HG02870 (cell line): ENCODE data around the gene PALS1.

Source experiments
- ATAC-seq: cut with Tn5 transposase; IDR thresholded peaks from one replicate; pipeline ENCODE4 v1.9.1; 2021; ENCODE audit warnings: mild to moderate bottlenecking, moderate library complexity; ENCODE audit not compliant: unreplicated experiment

Gene PALS1

DNA sequence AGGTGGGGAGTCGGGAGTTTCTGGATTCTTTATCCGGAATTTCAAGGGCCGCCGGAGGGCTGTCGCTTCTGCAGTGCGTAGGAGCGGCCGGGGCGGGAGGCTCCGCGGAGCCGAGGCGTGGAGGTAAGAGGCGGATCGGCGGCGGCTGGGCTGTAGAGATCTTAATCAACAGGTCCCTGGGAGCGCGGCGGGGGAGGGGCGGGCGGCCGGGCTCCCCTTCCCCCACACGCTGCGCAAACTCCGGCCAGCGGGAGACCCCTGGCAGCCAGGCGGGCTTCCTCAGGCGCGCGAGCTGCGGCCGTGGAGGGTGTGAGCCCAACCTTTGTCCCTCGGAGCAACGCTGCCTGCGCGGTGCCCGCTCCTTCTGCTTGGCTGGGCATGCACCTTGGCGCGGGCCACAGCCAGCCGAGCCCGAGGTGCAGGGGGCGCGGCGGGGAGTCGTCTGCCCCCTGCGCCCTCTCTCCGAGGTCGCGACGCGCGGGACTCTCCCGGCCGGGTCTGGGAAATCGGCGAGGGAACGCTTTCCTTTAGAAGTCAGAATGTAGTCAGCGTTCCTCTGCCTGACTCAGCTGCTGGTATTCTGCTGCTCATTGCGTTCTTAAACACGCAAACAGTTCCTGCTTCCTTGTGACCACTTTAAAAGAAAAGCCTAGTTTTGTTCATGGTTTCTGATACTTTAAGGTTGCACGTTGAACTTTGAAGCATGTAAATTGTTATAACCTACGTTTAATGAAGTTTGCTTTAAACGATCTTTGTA, at the start of gene PALS1:
Gene PALS1, plus strand, starts transcription at position 25 of the 757 bp plus-strand sequence. CDS start 37,736 bp downstream, outside the sequence.
- ATAC-seq, result peak; percentile 41

DNA sequence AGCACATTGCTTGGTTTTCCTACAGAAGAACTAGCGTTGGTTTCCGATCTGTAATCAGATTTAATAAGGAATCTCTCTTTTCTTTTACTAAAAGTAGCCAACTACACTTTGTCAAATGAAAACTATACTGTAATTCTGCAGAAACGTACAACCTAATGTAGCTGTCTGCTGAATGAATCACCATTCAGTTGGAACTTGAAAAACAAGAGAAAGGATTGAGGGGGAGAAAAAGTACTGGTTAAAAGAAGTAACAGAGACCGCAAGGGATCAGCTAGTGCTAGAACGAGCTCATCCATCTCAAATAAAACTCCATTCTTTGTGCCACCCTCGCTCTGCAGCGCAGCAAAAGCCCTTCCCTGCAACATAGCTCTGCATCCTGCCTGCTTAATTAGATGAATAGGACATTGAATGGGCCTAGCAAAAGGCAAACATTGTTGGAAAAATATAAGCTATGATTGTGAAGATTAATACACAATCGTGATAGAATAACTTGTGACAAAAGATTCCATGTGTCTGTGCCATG, 49.4 kb upstream of the PALS1 start:
- ATAC-seq, result no peak

- no peak for ATAC-seq
Observed at GRCh38 chr14:67192366-67192765, 48.9 kb upstream of the PALS1 start.

- ATAC-seq, result no peak
Observed at GRCh38 chr14:67195279-67195678, 46.0 kb upstream of the PALS1 start.

DNA sequence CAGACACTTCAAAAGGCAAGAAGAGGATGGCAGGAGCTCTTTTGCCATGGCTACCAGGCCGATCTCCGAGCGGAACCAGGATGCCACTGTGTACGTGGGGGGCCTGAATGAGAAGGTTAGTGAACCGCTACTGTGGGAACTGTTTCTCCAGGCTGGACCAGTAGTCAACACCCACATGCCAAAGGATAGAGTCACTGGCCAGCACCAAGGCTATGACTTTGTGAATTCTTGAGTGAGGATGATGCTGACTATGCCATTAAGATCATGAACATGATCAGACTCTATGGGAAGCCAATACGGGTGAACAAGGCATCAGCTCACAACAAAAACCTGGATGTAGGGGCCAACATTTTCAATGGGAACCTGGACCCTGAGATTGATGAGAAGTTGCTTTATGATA, 42.2 kb upstream of the PALS1 start:
- no peak for ATAC-seq

- ATAC-seq, result no peak
Observed at GRCh38 chr14:67207810-67208209, 33.4 kb upstream of the PALS1 start.

DNA sequence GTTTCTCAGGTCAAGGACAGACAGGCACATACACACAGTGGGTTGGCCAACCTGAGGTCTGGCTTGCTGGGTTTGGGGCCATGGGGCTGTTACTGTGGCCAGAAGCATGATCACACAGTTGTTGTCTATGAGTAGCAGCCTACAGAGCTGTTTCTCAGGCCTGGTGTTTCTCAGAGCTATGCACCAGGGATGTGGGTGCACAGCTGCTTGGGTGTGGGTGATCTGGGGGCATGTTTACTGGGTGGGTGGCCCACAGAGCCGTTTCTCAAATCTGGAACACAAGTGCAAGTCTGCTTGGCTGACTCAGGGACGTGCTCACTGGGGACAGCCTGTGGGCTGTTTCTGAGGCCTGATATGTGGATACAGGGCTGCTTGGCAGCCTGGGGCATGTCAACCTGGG, 23.1 kb upstream of the PALS1 start:
- no peak for ATAC-seq

GRCh38 chr14:67221248-67221981, 19.8 kb upstream of the PALS1 start:
- no peak for ATAC-seq

DNA sequence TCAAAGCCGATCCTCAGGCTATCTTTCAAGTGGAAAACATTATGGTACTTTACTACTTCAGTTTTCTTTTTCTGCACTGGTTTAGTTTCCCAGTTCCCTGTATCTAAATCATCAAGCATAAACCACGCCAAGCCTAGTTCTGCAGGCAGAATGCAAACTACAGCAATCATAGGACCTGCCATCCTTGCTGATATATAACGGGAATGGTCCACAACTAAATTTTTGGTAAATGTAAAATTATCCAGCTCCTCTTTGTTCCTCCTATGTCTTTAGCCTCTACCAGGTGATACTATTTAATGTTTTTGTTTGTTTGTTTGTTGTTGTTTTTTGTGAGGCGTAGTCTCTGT, 19.3 kb upstream of the PALS1 start:
- no peak for ATAC-seq

GRCh38 chr14:67225523-67225922, 15.7 kb upstream of the PALS1 start:
- ATAC-seq, result no peak

DNA sequence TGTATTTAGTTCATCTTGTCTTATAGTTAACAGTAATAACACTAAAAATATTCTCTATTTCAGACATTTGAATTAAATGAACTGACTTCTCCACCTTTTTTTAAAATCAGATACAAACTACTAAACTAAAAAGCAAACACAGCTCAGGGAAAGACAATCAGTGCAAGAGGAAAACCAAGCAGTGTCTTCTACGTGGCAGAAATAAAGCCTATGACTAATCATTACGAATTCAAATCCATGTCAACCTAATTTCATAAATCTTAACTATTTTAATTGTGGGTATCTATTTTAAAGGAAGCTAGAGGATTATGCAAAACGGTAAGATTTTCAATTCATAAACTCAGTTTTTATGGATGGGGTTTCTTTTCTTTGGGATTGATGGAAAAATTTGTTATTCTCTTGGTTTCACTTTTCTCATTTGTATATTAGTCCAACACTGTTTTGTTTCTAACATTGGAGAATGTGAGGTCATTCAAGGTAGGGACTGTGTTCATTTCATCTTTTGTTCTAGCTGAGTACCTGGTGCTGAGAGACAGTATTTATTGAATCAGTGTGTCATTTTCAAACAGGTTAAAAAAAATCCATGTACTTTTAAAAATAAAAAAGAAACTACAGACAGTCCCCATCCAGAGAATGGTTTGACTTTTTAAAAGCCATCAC, 12.8 kb upstream of the PALS1 start:
- ATAC-seq, result no peak

GRCh38 chr14:67232066-67232465, 9.2 kb upstream of the PALS1 start:
- no peak for ATAC-seq

GRCh38 chr14:67232621-67233020, 8.6 kb upstream of the PALS1 start:
- ATAC-seq, result no peak

- ATAC-seq, result no peak
Observed at GRCh38 chr14:67237591-67237990, 3.6 kb upstream of the PALS1 start.

DNA sequence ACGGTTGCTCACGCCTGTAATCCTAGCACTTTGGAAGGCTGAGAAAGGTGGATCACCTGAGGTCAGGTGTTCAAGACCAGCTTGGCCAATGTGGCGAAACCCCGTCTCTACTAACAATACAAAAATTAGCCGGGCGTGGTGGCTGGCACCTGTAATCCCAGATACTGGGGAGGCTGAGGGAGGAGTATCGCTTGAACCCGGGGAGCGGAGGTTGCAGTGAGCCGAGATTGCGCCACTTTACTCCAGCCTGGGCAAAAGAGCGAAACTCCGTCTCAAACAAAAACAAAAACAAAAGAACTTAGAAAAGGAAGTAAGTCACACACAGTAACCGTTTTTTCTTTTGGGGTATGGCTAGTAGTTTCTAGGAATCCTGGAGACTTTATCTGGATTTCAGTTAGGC, 1.7 kb upstream of the PALS1 start:
- no peak for ATAC-seq

DNA sequence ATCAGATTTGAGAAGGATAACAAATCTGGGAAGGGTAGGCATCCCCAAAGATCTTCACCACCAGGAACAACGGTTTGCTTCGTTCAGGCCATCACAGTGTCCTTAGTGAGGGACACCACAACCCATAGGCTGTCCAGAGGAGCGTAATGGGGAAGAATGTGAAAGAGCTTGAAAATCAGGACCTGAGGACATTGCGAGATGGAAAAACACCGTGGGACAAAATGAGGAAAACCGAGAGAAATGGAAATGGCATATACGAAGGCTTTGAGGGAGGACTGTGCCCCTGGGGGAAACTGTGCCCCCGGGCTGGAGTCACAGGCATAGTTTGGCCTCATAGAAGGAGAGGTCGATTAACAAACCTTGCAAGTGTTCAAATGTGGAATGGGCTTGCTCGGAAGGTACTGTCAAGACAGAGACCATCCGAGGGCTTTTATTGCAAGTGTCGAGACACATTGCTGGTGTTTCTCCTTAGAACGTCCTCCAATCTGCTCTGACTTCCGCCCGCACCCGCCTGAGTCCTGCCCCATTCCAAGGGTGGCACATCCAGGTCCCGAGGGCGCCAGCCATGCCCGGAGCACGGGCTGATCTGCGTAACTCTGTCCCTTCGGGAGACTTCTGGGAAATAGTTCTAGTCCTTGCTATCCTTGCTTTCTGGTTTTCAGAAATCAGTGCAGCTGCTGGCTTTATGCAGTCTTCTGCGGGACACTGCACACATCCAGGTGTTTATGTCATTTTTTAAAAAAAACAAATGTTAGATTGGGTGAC, 885 bp upstream of the PALS1 start:
- ATAC-seq, result peak; percentile 9

DNA sequence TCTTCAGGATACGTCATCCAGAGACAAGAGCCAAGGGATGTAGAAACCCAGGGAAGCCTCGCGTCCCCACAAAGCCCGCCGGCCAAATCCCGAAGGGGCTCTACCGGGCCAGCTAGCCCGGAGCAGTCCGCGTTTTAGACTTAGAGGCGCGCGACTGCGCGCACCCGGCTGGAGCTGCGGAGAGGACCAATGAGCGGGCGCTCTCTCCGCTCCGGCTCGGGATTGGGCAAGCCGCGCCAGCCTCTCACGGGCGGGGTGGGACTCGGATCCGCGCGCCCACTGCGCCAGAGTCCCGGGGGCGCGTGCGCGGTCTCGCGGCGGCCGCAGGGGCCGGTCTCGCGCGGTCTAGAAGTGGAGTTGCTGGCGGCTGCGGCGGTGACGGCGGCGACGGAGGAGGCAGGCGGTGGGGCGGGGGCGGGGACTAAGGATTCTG, 241 bp upstream of the PALS1 start:
- peak; percentile 86 for ATAC-seq

- ATAC-seq, result no peak
Observed at GRCh38 chr14:67242168-67242420, 859 bp downstream of the PALS1 start.

DNA sequence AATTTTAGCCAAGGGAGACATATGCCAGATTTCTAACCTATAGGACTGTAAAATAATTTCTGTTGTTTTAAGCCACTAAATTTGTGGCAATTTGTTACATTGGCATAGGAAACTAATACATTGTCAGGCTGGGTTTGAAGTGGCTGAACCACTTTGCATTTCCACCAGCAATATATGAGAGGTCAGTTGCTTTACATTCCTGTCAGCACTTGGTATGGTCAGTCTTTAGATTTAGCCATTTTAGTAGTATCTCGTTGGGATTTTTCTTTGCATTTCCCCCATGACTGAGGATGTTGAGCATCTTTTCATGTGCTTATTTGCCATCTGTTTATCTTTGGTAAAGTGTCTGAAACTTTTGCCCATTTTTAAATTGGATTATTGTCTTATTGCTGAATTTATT, 3.9 kb downstream of the PALS1 start:
- ATAC-seq, result no peak

- no peak for ATAC-seq
Observed at GRCh38 chr14:67251573-67252226, 10.5 kb downstream of the PALS1 start.
